ENCODE results near the gene ZFP14.

ZFP14 gene

GRCh38 chr19:36378625-36379509 lies at the start of gene ZFP14:
TSS of gene ZFP14 (minus strand) at chr19:36379201. CDS start at chr19:36367892, 11,309 bp downstream.
- in situ Hi-C loops (cut with MboI; ENCODE audit: low sequenced_read_pairs): no loop called here

GRCh38 chr19:36423925-36424324 lies 44.9 kb upstream of the ZFP14 start:
- in situ Hi-C loops (cut with MboI; ENCODE audit: low sequenced_read_pairs): no loop called here

- in situ Hi-C loops (cut with MboI; ENCODE audit: low sequenced_read_pairs): no loop called here
Measured at GRCh38 chr19:36421749-36422481, 42.9 kb upstream of the ZFP14 start.

- in situ Hi-C loops (cut with MboI; ENCODE audit: low sequenced_read_pairs): no loop called here
Measured at GRCh38 chr19:36420961-36421748, 42.2 kb upstream of the ZFP14 start.

- in situ Hi-C loops (cut with MboI; ENCODE audit: low sequenced_read_pairs): no loop called here
Measured at GRCh38 chr19:36418287-36419001, 39.4 kb upstream of the ZFP14 start, which contains the start of gene ZFP82. TSS of gene ZFP82 (minus strand) at chr19:36418644. CDS start at chr19:36409789, 8,855 bp downstream.

- in situ Hi-C loops (cut with MboI; ENCODE audit: low sequenced_read_pairs): no loop called here
Measured at GRCh38 chr19:36417752-36418286, 38.8 kb upstream of the ZFP14 start.

GRCh38 chr19:36409841-36410240 lies 30.8 kb upstream of the ZFP14 start:
- in situ Hi-C loops (cut with MboI; ENCODE audit: low sequenced_read_pairs): no loop called here

- in situ Hi-C loops (cut with MboI; ENCODE audit: low sequenced_read_pairs): no loop called here
Measured at GRCh38 chr19:36408101-36408500, 29.1 kb upstream of the ZFP14 start.

GRCh38 chr19:36404498-36404897 lies 25.5 kb upstream of the ZFP14 start:
- in situ Hi-C loops (cut with MboI; ENCODE audit: low sequenced_read_pairs): no loop called here

- in situ Hi-C loops (cut with MboI; ENCODE audit: low sequenced_read_pairs): no loop called here
Measured at GRCh38 chr19:36401475-36401874, 22.5 kb upstream of the ZFP14 start.

GRCh38 chr19:36398571-36398970 lies 19.6 kb upstream of the ZFP14 start:
- in situ Hi-C loops (cut with MboI; ENCODE audit: low sequenced_read_pairs): no loop called here

- in situ Hi-C loops (cut with MboI; ENCODE audit: low sequenced_read_pairs): no loop called here
Measured at GRCh38 chr19:36392916-36393673, 14.1 kb upstream of the ZFP14 start.

- in situ Hi-C loops (cut with MboI; ENCODE audit: low sequenced_read_pairs): no loop called here
Measured at GRCh38 chr19:36379510-36379819, 464 bp upstream of the ZFP14 start.

- in situ Hi-C loops (cut with MboI; ENCODE audit: low sequenced_read_pairs): no loop called here
Measured at GRCh38 chr19:36377541-36378178, 1.3 kb downstream of the ZFP14 start.

GRCh38 chr19:36373638-36374156 lies 5.3 kb downstream of the ZFP14 start:
- in situ Hi-C loops (cut with MboI; ENCODE audit: low sequenced_read_pairs): no loop called here

GRCh38 chr19:36371886-36372285 lies 7.1 kb downstream of the ZFP14 start:
- in situ Hi-C loops (cut with MboI; ENCODE audit: low sequenced_read_pairs): no loop called here

GRCh38 chr19:36363845-36364244 lies 15.2 kb downstream of the ZFP14 start:
- in situ Hi-C loops (cut with MboI; ENCODE audit: low sequenced_read_pairs): no loop called here

- in situ Hi-C loops (cut with MboI; ENCODE audit: low sequenced_read_pairs): no loop called here
Measured at GRCh38 chr19:36340786-36341372, 38.1 kb downstream of the ZFP14 start.
